ENCODE results near the gene CDK19.
"Not testable (repeated sequence)": the region's sequence is repeated elsewhere in the genome, so short reads cannot be mapped to it uniquely, and the experiment has no call there.

Gene CDK19

GRCh38 chr6:110815411-110816409, at the start of gene CDK19:
Gene CDK19 (minus strand): TSS chr6:110815469. CDS start chr6:110815136, 333 bp downstream.
- DNase-seq, result peak; percentile 68 to 98 (median 96)

- no peak for DNase-seq
Observed at GRCh38 chr6:110864824-110865223, 49.6 kb upstream of the CDK19 start.

- peak in 2 of 56 donors; percentile 8 to 14 for DNase-seq
Observed at GRCh38 chr6:110859335-110859792, 44.1 kb upstream of the CDK19 start.

- no peak for DNase-seq
Observed at GRCh38 chr6:110858562-110859214, 43.4 kb upstream of the CDK19 start.

GRCh38 chr6:110858016-110858415, 42.7 kb upstream of the CDK19 start:
- no peak for DNase-seq

- no peak for DNase-seq
Observed at GRCh38 chr6:110856296-110856695, 41.0 kb upstream of the CDK19 start.

GRCh38 chr6:110853754-110854477, 38.6 kb upstream of the CDK19 start:
- no peak for DNase-seq

- DNase-seq, result no peak
Observed at GRCh38 chr6:110852773-110853172, 37.5 kb upstream of the CDK19 start.

GRCh38 chr6:110849781-110850180, 34.5 kb upstream of the CDK19 start:
- DNase-seq, result no peak

- no peak for DNase-seq
Observed at GRCh38 chr6:110841266-110841665, 26.0 kb upstream of the CDK19 start.

- not testable (repeated sequence) for DNase-seq
Observed at GRCh38 chr6:110835751-110836150, 20.5 kb upstream of the CDK19 start.

GRCh38 chr6:110833831-110834230, 18.6 kb upstream of the CDK19 start:
- no peak for DNase-seq

- DNase-seq, result no peak
Observed at GRCh38 chr6:110831405-110831804, 16.1 kb upstream of the CDK19 start.

- peak in 10 of 56 donors; percentile 5 to 50 (median 17) for DNase-seq
Observed at GRCh38 chr6:110828396-110828795, 13.1 kb upstream of the CDK19 start.

- no peak for DNase-seq
Observed at GRCh38 chr6:110826236-110827129, 11.2 kb upstream of the CDK19 start.

GRCh38 chr6:110823146-110823545, 7.9 kb upstream of the CDK19 start:
- no peak for DNase-seq

- DNase-seq, result no peak
Observed at GRCh38 chr6:110822249-110822648, 7.0 kb upstream of the CDK19 start.

- DNase-seq, result no peak
Observed at GRCh38 chr6:110816677-110817076, 1.4 kb upstream of the CDK19 start.

- peak in 6 of 56 donors; percentile 82 to 97 (median 94) for DNase-seq
Observed at GRCh38 chr6:110815015-110815410, 256 bp downstream of the CDK19 start.
